Fibroblast of skin of back (primary cell): ENCODE data around the gene PRR22.
"Not testable (repeated sequence)": the region's sequence is repeated elsewhere in the genome, so short reads cannot be mapped to it uniquely, and the experiment has no call there.

Source experiments
- DNase-seq: peaks from one replicate; pipeline ENCODE4 v3.0.0-alpha.2; 2013

PRR22 gene

GRCh38 chr19:5749505-5749904 is 35.0 kb downstream of the PRR22 start:
- no peak for DNase-seq

- not testable (repeated sequence) for DNase-seq
Measured at GRCh38 chr19:5748920-5749319, 35.6 kb downstream of the PRR22 start.

- not testable (repeated sequence) for DNase-seq
Measured at GRCh38 chr19:5744999-5745398, 39.5 kb downstream of the PRR22 start.

GRCh38 chr19:5743630-5744029 is 40.9 kb downstream of the PRR22 start:
- peak; percentile 5 for DNase-seq

GRCh38 chr19:5742051-5742450 is 42.5 kb downstream of the PRR22 start:
- no peak for DNase-seq

GRCh38 chr19:5738423-5738822 is 46.1 kb downstream of the PRR22 start:
- DNase-seq, result no peak

- DNase-seq, result not testable (repeated sequence)
Measured at GRCh38 chr19:5733172-5733571, 51.4 kb downstream of the PRR22 start.
